Measurements from ENCODE around the gene AP3M1. TPM values are rescaled to one million over a fixed set of nuclear protein-coding genes. Genes with fewer than 3 reads are reported as not detected.

AP3M1 gene
- total RNA-seq, 4 donors from 2014 or later = 23.0 to 26.1 (median 24.3) TPM

DNA sequence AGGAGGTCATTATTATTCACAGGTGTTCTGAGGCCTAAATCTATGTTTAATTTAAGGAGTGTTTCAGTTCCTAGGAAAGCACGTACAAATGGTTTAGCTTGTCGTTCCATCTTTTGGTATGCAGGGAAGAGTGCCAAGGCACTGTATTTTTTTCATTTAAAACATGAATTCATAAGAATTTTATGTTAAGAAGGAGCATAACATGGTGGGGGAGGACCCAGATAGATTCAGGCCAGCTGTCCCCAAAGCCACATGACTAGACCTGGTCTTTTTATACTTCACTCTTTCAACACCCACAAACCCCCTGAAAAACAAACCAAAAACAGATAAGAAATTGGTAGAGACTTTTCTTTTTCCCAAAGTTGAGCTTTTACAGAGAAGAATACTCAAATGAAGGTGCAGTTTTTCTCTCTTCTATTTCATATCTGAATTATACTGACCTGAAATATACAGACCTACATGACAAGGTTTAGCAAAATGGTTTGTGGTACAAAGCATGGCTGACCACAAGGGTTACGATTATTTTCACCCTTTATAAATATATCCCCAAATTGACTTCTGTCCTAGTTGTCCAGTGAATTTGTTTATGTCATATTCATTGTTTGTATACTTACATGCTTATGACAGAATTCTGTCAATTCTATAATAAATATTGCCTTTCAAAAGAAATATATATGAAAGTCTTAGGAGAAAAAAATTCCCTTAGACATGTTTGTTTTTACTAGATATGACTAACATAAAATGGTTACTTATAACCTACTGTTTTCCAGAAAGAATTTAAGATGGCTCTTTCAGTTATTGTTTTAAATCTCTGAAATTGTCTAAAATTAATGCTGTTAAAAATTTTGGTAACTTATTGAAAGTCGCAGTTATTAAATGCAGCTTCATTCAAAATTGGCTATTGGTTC lies 71.3 kb downstream of the AP3M1 start:
- Histone ChIP-seq H3K27ac (no peak overlapping the region), H3K9me3 (no peaks in the 10 kb centered on the region), H3K4me1 (peaks cover 0 to 18% (median 0%) of the 10 kb centered on the region in 3 donors), H3K27me3 (no peaks in the 10 kb centered on the region), H3K36me3 (peaks cover 0 to 49% (median 7%) of the 10 kb centered on the region in 3 donors), H3K4me3 (no peak overlapping the region)
- DNase-seq = no peak
- intact Hi-C loops (cut with DNase I) = loop anchor here (10.0 kb wide), 1 partner anchor 114 kb away; no protein-coding TSS in a partner anchor
- 69 to 75% methylated on average over 4 of the region's 4 CpGs for WGBS, 2 donors
- no peak for TF ChIP-seq POLR2A (IDR thresholded peaks at IDR 0.05)
- TF ChIP-seq CTCF (IDR thresholded peaks at IDR 0.05) = no peak

- Histone ChIP-seq H3K4me1 (peaks cover 0 to 23% (median 0%) of the 10 kb centered on the region in 3 donors), H3K27me3 (no peaks in the 10 kb centered on the region), H3K36me3 (peaks cover 0 to 49% (median 4%) of the 10 kb centered on the region in 3 donors), H3K9me3 (no peaks in the 10 kb centered on the region), H3K27ac (no peak overlapping the region), H3K4me3 (no peak overlapping the region)
- no peak for DNase-seq
- intact Hi-C loops (cut with DNase I) = loop anchor here (10.0 kb wide), 1 partner anchor 113 kb away; no protein-coding TSS in a partner anchor
- no peak for TF ChIP-seq CTCF (IDR thresholded peaks at IDR 0.05)
- TF ChIP-seq POLR2A (IDR thresholded peaks at IDR 0.05) = no peak
- WGBS, 2 donors = 36 to 56% methylated on average over 1 of the region's 1 CpG
Observed at GRCh38 chr10:74078037-74078436, 72.6 kb downstream of the AP3M1 start.

GRCh38 chr10:74077416-74077815 lies 73.2 kb downstream of the AP3M1 start:
- peaks cover 0 to 28% (median 0%) of the 10 kb centered on the region in 3 donors for H3K4me1 ChIP-seq
- TF ChIP-seq CTCF (IDR thresholded peaks at IDR 0.05) (no peak), POLR2A (IDR thresholded peaks at IDR 0.05) (no peak)
- 90 to 96% methylated on average over 4 of the region's 4 CpGs for WGBS, 2 donors
- no peak for DNase-seq
- H3K27ac ChIP-seq = no peak overlapping the region
- H3K9me3 ChIP-seq = no peaks in the 10 kb centered on the region
- H3K27me3 ChIP-seq = no peaks in the 10 kb centered on the region
- intact Hi-C loops (cut with DNase I) = loop anchor here (10.0 kb wide), 1 partner anchor 113 kb away; no protein-coding TSS in a partner anchor
- peaks cover 0 to 51% (median 4%) of the 10 kb centered on the region in 3 donors for H3K36me3 ChIP-seq
- H3K4me3 ChIP-seq = no peak overlapping the region

GRCh38 chr10:74076961-74077360 lies 73.7 kb downstream of the AP3M1 start:
- WGBS, 2 donors = 84 to 92% methylated on average over 2 of the region's 2 CpGs
- intact Hi-C loops (cut with DNase I) = loop anchor here (10.0 kb wide), 1 partner anchor 112 kb away; no protein-coding TSS in a partner anchor
- Histone ChIP-seq H3K36me3 (peaks cover 0 to 51% (median 4%) of the 10 kb centered on the region in 3 donors), H3K4me1 (peaks cover 0 to 32% (median 0%) of the 10 kb centered on the region in 3 donors), H3K27me3 (no peaks in the 10 kb centered on the region), H3K27ac (no peak overlapping the region), H3K9me3 (no peaks in the 10 kb centered on the region), H3K4me3 (no peak overlapping the region)
- TF ChIP-seq POLR2A (IDR thresholded peaks at IDR 0.05) (no peak), CTCF (IDR thresholded peaks at IDR 0.05) (no peak)
- DNase-seq = no peak

DNA sequence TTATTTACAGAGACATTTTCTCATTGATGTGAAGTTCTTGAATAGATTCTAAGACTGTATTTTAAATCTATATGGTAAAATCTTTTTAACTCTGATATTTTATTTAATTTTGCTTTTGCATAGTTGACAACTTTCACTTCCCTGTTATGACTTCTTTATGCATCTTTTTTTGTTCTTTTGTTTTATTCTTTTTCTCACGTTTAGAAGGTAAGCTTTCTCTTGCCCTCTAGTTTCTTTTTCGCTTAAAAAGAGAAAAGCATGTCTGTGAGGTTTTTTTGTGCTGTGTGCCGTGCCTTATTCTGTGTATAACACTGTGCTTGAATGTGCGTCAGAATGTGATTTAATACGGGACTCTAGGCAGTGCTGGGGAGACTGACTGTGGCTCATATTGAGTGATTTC lies 74.7 kb downstream of the AP3M1 start:
- H3K27me3 ChIP-seq = no peaks in the 10 kb centered on the region
- DNase-seq = no peak
- H3K9me3 ChIP-seq = no peaks in the 10 kb centered on the region
- no peak overlapping the region for H3K4me3 ChIP-seq
- 76 to 93% methylated on average over 5 of the region's 5 CpGs for WGBS, 2 donors
- no peak overlapping the region for H3K27ac ChIP-seq
- H3K4me1 ChIP-seq = peaks cover 0 to 33% (median 0%) of the 10 kb centered on the region in 3 donors
- peaks cover 0 to 60% (median 4%) of the 10 kb centered on the region in 3 donors for H3K36me3 ChIP-seq
- intact Hi-C loops (cut with DNase I) = loop anchor here (10.0 kb wide), 1 partner anchor 111 kb away; no protein-coding TSS in a partner anchor
- TF ChIP-seq CTCF (IDR thresholded peaks at IDR 0.05) (no peak), POLR2A (IDR thresholded peaks at IDR 0.05) (no peak)

Measured in esophagus squamous epithelium (tissue), 5 donors.